HuH-7.5 (cell line): ENCODE measurements around the gene BRCA1.
"Not testable (repeated sequence)": the region's sequence is repeated elsewhere in the genome, so short reads cannot be mapped to it uniquely, and the experiment has no call there.

Experiments
- DNase-seq: peaks from one replicate; pipeline ENCODE4 v3.0.0; 2011; ENCODE audit warnings: low spot score

Gene BRCA1

DNA sequence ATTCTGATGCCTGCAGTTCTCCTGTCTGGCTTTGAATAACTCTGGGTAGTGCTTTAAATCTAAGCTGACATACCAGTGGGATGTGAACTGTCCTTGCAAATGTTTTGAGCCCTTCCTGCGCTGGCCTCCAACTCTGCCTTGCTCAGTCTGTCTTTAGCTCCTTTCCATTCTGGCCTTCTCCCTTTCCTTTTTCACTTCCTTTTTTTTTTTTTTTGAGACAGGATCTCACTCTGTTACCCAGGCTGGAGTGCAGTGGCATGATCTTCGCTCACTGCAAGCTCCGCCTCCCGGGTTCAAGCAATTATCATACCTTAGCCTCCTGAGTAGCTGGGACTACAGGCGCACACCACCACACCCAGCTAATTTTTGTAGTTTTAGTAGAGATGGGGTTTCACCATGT, 8.3 kb upstream of the BRCA1 start:
- DNase-seq = not testable (repeated sequence)

DNA sequence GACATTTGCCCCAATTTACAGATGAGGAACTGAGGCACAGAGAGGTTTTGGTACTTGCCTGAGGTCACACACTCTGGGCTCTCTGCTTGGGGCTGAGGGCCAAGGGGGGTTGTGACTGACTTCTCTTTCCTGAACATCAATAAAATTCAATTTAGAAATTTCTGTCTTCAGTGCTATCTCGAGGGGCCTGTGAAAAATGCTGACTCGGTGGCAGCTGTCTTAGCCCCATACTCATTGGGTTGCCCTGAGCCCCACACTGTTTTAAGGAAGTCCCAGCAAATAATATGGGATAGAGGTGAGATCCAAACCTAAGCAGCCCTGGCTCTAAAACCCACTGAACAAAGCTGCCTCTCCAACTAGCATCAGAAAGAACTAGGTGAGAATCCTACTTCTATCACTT, 7.0 kb upstream of the BRCA1 start:
- DNase-seq = no peak

DNA sequence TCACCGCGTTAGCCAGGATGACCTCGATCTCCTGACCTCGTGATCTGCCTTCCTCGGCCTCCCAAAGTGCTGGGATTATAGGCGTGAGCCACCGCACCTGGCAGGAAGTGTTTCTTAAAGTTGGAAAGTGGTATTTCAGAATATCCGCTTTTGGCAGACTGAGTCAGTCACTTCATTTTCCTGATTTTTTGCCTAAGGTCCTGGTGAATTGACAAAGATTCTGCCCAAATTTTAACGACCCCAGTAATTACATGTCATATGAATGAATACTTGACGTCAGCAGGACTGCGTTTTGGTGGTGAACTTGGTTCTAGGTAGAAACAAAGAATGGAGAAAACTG, 4.5 kb upstream of the BRCA1 start:
- DNase-seq = no peak

DNA sequence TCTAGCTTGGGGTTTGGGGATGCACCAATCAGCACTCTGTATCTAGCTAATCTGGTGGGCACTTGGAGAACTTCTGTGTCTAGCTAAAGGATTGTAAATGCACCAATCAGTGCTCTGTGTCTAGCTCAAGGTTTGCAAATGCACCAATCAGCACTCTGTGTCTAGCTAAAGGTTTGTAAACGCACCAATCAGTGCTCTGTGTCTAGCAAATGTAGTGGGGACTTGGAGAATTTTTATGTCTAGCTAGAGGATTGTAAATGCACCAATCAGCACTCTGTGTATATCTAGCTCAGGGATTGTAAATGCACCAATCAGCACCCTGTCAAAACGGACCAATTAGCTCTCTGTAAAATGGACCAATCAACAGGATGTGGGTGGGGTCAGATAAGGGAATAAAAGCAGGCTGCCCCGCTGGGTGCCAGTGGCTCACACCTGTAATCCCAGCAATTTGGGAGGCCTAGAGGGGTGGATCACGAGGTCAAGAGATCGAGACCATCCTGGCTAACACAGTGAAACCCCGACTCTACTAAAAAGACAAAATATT, 2.2 kb upstream of the BRCA1 start:
- DNase-seq = not testable (repeated sequence)

DNA sequence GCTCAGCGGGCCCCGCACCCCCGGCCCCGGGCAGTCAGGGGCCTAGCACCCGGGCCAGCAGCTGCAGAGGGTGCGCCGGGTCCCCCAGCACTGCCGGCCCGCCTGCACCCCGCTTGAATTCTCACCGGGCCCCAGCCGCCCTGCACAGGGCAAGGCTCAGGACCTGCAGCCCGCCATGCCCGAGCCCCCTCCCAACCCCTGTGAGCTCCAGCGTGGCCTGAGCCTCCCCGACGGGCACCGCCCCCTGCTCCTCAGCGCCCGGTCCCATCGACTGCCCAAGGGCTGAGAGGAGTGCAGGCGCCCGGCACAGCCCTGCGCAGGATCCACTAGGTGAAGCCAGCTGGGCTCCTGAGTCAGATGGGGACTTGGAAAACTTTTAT, 1.7 kb upstream of the BRCA1 start:
- no peak for DNase-seq

DNA sequence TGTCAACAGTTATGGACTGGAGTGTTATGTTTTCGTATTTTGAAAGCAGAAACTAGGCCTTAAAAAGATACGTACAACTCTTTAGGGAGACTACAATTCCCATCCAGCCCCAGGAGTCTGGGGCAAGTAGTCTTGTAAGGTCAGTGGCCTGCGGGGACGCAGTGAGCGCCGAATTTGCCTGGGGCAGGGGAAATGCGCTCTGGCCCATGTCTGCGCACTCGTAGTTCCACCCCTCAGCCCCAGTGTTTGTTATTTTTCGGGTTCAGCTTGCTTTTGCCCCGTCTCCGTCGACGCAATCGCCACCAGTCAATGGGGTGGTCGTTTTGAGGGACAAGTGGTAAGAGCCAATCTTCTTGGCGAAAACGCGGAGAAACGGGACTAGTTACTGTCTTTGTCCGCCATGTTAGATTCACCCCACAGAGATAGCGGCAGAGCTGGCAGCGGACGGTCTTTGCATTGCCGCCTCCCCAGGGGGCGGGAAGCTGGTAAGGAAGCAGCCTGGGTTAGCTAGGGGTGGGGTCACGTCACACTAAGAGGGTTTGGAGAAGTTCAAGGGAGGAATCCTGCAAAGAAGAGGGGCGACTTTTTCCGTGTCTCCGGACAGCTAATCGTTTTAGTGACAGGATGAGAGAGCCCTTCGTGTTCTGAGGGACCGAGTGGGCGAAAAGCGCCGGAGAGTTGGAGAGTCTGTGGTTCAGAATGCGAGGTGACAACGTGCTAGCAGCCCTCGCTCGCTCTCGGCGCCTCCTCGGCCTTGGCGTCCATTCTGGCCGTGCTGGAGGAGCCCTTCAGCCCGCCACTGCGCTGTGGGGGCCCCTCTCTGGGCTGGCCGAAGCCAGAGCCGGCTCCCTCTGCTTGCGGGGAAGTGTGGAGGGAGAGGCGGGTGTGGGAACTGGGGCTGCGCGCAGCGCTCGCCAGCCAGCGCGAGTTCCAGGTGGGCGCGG, 1.1 kb upstream of the BRCA1 start:
- peak; percentile 43 for DNase-seq

DNA sequence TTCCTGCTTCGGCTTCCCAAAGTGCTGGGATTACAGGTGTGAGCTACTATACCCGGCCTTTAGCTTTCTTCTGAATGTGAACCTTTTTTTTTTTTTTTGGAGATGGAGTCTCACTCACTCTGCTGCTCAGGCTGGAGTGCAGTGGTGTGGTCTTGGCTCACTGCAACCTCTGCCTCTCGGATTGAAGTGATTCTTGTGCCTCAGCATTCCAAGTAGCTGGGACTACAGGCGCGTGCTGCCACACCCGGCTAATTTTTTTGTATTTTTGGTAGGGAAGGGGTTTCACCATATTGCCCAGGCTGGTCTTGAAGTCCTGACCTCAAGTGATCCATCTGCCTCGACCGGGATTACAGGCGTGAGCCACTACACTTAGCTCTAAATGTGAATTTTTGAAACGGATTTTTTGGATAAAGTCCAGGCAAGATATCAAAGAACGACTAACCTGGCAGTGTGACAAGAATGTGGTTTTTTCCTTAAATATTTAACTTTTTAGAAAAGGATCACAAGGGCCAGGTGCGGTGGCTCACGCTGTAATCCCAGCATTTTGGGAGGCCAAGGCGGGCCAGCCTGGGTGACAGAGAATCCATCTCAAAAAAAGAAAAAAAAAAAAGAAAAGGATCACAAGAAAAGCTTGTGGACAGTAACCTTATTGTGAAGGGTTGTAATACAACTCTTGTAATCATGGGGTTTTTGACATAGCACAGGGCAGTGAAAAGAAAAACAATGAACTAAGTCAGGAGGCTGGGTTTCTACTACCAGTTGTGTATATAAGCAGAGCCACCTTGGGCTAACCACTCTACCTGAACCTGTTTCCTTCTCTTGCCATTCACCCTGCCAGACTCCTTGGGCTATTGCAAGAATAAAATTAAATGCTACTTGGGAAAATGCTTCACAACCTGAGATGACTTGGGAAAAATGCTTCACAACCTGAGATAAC, 6.2 kb downstream of the BRCA1 start:
- no peak for DNase-seq

DNA sequence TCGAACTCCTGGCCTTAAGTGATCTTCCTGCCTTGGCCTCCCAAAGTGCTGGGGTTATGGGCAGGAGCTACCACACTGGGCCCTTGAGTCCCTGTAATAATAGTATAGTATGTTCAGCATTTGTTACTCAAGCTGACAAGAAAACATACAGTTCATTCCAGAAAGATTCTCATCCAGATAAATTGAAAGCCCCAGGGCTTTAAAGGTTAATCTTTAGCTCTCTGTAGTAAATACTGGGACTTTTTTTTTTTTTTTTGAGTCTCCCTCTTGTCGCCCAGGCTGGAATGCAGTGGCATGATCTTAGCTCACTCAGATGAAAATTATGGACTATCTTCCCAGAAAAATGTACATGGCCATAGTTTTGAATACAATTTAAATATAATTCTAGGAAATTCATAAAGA, 11.0 kb downstream of the BRCA1 start:
- DNase-seq = no peak

DNA sequence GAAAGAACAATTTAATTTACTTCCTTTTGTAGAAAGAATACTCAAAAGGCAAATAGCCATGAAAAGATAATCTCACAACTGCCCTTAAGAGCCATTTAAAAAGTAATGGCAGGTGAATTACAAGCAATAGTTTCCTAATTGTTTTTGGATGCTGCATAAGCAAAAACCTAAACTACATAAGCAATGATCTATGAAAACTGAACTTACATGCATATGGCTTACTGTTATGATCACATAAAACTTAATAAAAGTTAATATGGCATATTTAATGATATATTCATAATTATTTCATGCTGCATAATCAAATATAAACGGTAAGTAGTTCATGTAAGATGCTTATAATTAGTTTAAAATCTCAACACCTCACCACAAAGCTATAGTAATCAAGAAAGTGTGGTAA, 18.6 kb downstream of the BRCA1 start:
- DNase-seq = no peak

DNA sequence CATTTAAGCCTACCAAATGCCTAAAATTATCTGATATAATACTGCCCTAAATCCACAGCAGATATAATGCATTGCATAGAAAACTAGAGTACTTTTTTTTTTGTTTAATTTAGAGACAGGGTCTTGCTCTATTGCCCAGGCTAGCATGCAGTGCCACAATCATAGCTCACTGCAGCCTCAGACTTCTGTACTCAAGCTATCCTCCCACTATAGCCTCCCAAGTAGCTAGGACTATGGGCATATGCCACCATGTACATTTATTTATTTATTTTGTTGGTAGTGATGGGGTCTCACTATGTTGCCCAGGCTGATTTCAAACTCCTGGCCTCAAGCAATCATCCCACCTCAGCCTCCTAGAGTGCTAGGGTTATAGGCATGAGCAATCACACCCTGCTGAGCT, 20.0 kb downstream of the BRCA1 start:
- no peak for DNase-seq

DNA sequence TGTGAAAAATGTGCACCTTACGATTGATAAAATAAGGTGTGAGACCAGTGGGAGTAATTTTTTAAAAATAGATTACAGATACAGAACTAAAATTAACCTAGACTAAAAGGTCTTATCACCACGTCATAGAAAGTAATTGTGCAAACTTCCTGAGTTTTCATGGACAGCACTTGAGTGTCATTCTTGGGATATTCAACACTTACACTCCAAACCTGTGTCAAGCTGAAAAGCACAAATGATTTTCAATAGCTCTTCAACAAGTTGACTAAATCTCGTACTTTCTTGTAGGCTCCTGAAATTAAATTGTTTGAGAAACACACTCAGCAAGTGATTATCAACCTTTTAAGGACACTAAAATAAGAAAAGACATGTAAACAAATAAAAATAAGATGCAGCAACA, 20.5 kb downstream of the BRCA1 start:
- no peak for DNase-seq

DNA sequence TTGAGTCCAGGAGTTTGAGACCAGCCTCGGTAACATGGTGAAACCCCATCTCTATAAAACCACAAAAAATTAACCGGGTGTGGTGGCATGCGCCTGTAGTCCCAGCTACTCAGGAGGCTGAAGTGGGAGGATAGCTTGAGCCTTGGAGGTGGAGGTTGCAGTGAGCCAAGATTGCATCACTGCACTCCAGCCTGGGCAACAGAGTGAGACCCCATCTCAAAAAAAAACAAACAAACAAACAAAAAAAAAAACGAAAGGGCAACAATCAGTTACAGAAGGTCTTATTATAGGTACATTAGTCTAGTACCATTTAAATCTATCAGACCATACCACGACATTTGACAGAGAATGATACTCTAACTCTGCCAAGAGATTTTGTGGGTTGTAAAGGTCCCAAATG, 29.8 kb downstream of the BRCA1 start:
- DNase-seq = not testable (repeated sequence)

DNA sequence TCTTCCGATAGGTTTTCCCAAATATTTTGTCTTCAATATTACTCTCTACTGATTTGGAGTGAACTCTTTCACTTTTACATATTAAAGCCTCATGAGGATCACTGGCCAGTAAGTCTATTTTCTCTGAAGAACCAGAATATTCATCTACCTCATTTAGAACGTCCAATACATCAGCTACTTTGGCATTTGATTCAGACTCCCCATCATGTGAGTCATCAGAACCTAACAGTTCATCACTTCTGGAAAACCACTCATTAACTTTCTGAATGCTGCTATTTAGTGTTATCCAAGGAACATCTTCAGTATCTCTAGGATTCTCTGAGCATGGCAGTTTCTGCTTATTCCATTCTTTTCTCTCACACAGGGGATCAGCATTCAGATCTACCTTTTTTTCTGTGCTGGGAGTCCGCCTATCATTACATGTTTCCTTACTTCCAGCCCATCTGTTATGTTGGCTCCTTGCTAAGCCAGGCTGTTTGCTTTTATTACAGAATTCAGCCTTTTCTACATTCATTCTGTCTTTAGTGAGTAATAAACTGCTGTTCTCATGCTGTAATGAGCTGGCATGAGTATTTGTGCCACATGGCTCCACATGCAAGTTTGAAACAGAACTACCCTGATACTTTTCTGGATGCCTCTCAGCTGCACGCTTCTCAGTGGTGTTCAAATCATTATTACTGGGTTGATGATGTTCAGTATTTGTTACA, 30.9 kb downstream of the BRCA1 start:
- DNase-seq = no peak

DNA sequence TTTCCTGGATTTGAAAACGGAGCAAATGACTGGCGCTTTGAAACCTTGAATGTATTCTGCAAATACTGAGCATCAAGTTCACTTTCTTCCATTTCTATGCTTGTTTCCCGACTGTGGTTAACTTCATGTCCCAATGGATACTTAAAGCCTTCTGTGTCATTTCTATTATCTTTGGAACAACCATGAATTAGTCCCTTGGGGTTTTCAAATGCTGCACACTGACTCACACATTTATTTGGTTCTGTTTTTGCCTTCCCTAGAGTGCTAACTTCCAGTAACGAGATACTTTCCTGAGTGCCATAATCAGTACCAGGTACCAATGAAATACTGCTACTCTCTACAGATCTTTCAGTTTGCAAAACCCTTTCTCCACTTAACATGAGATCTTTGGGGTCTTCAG, 32.3 kb downstream of the BRCA1 start:
- no peak for DNase-seq

DNA sequence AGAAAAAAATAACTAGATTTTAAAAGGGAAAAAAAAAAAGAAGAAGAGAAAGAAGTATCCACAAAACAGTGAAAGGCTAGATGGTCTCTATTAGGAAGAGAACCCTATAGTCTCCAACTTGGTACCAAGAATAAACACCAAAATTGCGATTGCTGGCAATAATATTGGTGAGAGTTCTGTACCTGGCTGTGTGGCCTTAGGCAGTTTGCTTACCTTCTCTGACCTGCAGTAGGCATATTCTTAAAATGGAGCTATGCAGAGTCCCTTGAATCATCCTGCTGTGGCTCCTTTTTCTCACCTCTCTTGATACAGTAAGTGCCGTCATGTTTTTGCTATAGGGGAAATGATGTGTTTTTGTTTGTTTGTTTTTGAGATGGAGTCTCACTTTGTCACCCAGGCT, 35.1 kb downstream of the BRCA1 start:
- DNase-seq = no peak

DNA sequence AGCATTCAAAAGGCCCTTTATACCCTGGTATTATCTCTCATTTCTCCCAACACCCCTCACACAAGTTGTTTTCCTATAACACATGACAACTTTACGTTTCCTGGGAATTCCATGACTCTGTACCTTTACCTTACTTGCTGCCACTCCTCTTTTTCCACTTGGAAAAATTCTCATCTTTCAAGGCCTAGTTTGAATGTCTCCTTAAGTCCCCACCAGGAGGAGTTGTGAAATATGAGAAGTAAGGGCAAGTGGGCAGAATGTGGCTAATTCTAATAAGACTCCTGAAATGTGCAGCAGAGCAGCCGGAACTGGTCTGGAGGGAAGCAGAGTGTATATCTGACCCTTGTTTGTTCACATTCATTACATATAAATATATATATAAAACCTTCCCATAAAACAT, 39.7 kb downstream of the BRCA1 start:
- no peak for DNase-seq

DNA sequence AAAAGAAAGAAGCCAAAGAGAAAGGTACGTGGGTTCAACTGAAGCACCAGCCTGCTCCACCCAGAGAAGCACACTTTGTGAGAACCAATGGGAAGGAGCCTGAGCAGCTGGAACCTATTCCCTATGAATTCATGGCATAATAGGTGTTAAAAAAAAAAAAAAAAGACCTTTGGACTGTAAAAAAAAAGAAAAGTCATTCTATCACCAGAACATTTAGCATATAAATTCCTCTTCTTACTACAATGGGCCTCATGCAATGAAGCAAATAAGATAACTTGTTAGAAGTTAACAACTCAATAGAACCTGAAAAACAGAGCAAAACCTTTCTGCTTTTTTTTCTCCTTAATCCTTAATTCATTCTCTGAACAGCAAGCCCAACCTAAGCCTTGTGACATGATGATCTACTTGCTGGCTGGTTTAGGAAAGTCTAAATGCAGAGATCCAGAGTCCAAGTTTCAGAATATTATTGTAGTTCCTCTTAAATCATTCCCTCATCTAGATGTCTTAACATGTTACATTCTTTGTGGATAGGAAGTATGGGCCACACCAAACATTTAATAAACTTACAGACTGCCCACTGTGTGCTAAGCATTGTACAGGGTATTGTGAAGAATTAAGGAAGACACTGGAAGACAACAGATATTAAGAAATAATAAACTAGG, 45.4 kb downstream of the BRCA1 start:
- DNase-seq = no peak

DNA sequence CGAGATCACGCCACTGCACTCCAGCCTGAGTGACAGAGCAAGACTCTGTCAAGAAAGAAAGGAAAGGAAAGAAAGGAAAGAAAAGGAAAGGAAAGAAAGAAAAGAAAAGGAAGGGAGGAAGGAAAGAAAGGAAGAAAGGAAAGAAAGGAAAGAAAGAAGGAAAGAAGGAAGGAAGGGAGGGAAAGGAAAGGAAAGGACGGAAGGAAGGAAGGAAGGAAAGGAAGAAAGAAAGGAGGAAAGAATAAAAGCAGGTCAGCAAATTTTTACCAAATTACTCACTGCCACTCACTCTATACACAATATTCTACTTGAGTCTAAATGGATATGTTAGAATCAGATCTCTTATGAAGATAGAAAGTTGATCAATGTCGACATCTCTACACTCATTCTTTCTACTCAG, 50.3 kb downstream of the BRCA1 start:
- DNase-seq = no peak

DNA sequence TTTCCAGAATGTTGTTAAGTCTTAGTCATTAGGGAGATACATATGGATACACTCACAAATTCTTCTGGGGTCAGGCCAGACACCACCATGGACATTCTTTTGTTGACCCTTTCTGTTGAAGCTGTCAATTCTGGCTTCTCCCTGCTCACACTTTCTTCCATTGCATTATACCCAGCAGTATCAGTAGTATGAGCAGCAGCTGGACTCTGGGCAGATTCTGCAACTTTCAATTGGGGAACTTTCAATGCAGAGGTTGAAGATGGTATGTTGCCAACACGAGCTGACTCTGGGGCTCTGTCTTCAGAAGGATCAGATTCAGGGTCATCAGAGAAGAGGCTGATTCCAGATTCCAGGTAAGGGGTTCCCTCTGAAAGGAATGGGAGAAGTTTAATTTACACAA, 54.3 kb downstream of the BRCA1 start:
- no peak for DNase-seq

DNA sequence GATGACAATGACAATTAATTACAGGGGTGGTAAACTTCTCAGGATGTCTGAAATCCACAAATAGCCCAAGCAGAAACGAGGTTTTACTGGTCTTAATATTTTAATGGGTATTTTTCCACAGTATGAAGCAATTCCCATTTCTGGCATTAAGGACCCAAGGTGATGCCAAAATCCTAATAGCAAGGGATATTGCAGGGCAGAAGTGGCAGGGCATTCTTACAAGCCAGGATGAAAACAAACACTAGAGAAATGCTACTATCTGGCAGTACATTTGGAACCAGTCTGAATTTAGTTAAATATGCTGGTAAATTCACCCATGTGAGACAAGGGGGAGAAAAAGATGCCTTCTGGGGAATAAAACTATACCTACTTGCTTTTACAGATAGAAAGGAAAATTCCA, 54.9 kb downstream of the BRCA1 start:
- no peak for DNase-seq

DNA sequence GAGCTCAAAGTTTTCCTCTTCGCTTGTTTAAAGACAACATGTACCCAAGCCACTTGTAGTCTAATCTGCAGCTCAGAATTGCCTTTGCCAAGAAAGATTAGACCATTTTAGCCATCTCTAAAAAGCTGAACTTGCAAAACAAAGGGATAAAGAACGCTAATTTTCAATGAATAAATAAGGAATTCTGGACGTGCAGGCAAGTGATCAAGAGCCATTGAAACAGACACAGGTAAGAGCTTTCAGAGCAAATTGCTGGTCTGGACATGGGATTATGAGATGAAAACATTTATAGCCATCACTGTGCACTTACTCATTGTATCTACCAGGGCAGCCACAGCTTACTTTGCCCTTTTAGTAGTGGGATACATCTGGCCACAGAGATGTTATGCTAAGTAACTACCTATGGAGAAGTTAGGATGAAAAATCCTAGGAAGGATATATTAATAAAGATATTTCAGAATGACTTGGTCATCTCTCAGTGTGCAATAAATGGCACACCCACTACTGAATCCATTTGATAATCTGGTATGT, 55.7 kb downstream of the BRCA1 start:
- no peak for DNase-seq
